GM23338 (cell line): ENCODE data around the gene PARP12.

Experiments
- CREB1 ChIP-seq: fragments of 250-450 bp; sonication (Bioruptor Pico); IDR thresholded peaks from 2 replicates; pipeline ENCODE4 v1.5.0; 2020; ENCODE audit warnings: low read depth, mild to moderate bottlenecking, moderate library complexity
- EZH2 ChIP-seq: fragments of 200-600 bp; sonication (generic); IDR thresholded peaks from one replicate; pipeline ENCODE4 v1.8.0; 2017; ENCODE audit warnings: antibody characterized with exemption, mild to moderate bottlenecking, low read depth; ENCODE audit not compliant: unreplicated experiment
- EZH2phosphoT487 ChIP-seq: fragments of 200-600 bp; sonication (generic); IDR thresholded peaks from one replicate; pipeline ENCODE4 v1.8.1; 2018; ENCODE audit warnings: antibody characterized with exemption; ENCODE audit not compliant: unreplicated experiment
- JUNB ChIP-seq: IDR thresholded peaks from one replicate; pipeline ENCODE4 v1.6.1; 2016; ENCODE audit warnings: antibody characterized with exemption; ENCODE audit not compliant: unreplicated experiment
- NANOG ChIP-seq: IDR thresholded peaks from 2 replicates; pipeline ENCODE4 v1.6.1; 2016; ENCODE audit warnings: antibody characterized with exemption, borderline replicate concordance
- POLR2AphosphoS5 ChIP-seq: IDR thresholded peaks from 2 replicates; pipeline ENCODE4 v1.6.1; 2016; ENCODE audit warnings: antibody characterized with exemption, low read depth
- REST ChIP-seq: IDR thresholded peaks from one replicate; pipeline ENCODE4 v1.6.1; 2018; ENCODE audit warnings: antibody characterized with exemption; ENCODE audit not compliant: unreplicated experiment
- ZNF114 ChIP-seq: fragments of 250-450 bp; sonication (Bioruptor Pico); IDR thresholded peaks from 2 replicates; pipeline ENCODE4 v1.5.0; 2020; ENCODE audit warnings: mild to moderate bottlenecking, moderate library complexity
- ZNF331 ChIP-seq: fragments of 250-450 bp; sonication (Bioruptor Pico); IDR thresholded peaks from 2 replicates; pipeline ENCODE4 v1.5.0; 2020; ENCODE audit warnings: low read depth, mild to moderate bottlenecking, moderate library complexity
- TF ChIP-seq, protein P1 (sequence below), 2 experiments: fragments of 200-600 bp in 1 of 2; sonication (generic) in 1 of 2; conservative IDR thresholded peaks; 2 replicates each; pipeline versions ENCODE4 v1.5.1 to v1.6.1; 2016 to 2017; ENCODE audit warnings: antibody characterized with exemption in 2 of 2, low read depth in 2 of 2, mild to moderate bottlenecking in 2 of 2, moderate library complexity in 1 of 2
- TF ChIP-seq, protein P2 (sequence below): fragments of 250-450 bp; sonication (Bioruptor Pico); IDR thresholded peaks from 2 replicates; pipeline ENCODE4 v1.5.0; 2020; ENCODE audit warnings: mild to moderate bottlenecking, moderate library complexity

DNA sequence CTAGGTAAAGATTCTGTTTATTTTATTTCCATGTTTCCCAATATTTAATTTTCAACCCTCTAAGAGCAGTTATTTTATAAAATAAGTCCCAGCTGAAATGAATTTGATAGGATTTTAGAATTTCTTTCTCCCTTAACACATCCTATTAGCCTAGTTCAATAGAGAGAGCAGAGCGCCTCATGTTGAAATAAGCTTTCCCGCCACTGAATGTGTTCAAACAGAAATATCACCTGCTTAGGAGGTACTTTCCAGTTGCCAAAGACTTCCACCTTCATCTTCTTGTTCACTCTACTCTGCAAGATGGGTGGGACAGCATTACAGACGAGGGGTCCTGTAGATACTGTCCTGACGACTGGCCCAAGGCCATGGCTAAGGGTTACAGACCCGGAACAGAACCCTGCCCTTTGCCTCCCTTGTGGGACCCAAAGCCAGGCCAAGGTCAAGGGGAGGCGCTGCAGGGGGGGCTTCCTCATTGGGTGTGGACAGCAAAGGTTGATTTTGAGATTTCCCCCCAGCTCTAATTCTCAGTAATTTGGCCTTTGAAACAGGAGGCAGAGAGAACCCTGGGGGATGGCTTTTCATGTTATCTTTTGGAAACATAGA, 62.0 kb downstream of the PARP12 start:
- TF ChIP-seq, protein P1, sequence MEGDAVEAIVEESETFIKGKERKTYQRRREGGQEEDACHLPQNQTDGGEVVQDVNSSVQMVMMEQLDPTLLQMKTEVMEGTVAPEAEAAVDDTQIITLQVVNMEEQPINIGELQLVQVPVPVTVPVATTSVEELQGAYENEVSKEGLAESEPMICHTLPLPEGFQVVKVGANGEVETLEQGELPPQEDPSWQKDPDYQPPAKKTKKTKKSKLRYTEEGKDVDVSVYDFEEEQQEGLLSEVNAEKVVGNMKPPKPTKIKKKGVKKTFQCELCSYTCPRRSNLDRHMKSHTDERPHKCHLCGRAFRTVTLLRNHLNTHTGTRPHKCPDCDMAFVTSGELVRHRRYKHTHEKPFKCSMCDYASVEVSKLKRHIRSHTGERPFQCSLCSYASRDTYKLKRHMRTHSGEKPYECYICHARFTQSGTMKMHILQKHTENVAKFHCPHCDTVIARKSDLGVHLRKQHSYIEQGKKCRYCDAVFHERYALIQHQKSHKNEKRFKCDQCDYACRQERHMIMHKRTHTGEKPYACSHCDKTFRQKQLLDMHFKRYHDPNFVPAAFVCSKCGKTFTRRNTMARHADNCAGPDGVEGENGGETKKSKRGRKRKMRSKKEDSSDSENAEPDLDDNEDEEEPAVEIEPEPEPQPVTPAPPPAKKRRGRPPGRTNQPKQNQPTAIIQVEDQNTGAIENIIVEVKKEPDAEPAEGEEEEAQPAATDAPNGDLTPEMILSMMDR (conservative IDR thresholded peaks at IDR 0.05; ENCODE audit: low read depth in 2 of 2): no peak
- TF ChIP-seq EZH2phosphoT487 (no peak), ZNF331 (CRISPR knock-in tag) (no peak), EZH2 (no peak), POLR2AphosphoS5 (no peak), JUNB (no peak), ZNF114 (CRISPR knock-in tag) (no peak), REST (no peak), CREB1 (CRISPR knock-in tag) (no peak), NANOG (no peak)
- TF ChIP-seq, protein P2, sequence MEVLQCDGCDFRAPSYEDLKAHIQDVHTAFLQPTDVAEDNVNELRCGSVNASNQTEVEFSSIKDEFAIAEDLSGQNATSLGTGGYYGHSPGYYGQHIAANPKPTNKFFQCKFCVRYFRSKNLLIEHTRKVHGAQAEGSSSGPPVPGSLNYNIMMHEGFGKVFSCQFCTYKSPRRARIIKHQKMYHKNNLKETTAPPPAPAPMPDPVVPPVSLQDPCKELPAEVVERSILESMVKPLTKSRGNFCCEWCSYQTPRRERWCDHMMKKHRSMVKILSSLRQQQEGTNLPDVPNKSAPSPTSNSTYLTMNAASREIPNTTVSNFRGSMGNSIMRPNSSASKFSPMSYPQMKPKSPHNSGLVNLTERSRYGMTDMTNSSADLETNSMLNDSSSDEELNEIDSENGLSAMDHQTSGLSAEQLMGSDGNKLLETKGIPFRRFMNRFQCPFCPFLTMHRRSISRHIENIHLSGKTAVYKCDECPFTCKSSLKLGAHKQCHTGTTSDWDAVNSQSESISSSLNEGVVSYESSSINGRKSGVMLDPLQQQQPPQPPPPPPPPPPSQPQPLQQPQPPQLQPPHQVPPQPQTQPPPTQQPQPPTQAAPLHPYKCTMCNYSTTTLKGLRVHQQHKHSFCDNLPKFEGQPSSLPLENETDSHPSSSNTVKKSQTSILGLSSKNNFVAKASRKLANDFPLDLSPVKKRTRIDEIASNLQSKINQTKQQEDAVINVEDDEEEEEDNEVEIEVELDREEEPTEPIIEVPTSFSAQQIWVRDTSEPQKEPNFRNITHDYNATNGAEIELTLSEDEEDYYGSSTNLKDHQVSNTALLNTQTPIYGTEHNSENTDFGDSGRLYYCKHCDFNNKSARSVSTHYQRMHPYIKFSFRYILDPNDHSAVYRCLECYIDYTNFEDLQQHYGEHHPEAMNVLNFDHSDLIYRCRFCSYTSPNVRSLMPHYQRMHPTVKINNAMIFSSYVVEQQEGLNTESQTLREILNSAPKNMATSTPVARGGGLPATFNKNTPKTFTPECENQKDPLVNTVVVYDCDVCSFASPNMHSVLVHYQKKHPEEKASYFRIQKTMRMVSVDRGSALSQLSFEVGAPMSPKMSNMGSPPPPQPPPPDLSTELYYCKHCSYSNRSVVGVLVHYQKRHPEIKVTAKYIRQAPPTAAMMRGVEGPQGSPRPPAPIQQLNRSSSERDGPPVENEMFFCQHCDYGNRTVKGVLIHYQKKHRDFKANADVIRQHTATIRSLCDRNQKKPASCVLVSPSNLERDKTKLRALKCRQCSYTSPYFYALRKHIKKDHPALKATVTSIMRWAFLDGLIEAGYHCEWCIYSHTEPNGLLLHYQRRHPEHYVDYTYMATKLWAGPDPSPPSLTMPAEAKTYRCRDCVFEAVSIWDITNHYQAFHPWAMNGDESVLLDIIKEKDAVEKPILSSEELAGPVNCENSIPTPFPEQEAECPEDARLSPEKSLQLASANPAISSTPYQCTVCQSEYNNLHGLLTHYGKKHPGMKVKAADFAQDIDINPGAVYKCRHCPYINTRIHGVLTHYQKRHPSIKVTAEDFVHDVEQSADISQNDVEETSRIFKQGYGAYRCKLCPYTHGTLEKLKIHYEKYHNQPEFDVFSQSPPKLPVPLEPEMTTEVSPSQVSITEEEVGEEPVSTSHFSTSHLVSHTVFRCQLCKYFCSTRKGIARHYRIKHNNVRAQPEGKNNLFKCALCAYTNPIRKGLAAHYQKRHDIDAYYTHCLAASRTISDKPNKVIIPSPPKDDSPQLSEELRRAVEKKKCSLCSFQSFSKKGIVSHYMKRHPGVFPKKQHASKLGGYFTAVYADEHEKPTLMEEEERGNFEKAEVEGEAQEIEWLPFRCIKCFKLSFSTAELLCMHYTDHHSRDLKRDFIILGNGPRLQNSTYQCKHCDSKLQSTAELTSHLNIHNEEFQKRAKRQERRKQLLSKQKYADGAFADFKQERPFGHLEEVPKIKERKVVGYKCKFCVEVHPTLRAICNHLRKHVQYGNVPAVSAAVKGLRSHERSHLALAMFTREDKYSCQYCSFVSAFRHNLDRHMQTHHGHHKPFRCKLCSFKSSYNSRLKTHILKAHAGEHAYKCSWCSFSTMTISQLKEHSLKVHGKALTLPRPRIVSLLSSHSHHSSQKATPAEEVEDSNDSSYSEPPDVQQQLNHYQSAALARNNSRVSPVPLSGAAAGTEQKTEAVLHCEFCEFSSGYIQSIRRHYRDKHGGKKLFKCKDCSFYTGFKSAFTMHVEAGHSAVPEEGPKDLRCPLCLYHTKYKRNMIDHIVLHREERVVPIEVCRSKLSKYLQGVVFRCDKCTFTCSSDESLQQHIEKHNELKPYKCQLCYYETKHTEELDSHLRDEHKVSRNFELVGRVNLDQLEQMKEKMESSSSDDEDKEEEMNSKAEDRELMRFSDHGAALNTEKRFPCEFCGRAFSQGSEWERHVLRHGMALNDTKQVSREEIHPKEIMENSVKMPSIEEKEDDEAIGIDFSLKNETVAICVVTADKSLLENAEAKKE (CRISPR knock-in tag): no peak
